CD4-positive, alpha-beta T cell treated with Interleukin-21 for 1 hour (primary cell): ENCODE data around the gene MLPH.
"Not testable (repeated sequence)": the region's sequence is repeated elsewhere in the genome, so short reads cannot be mapped to it uniquely, and the experiment has no call there.

Source experiments
- DNase-seq: peaks from one replicate; pipeline ENCODE4 v3.0.0-alpha.2; 2020

MLPH gene

GRCh38 chr2:237459226-237459625 is 27.8 kb upstream of the MLPH start:
- DNase-seq, result no peak

- no peak for DNase-seq
Observed at GRCh38 chr2:237459741-237460174, 27.3 kb upstream of the MLPH start.

GRCh38 chr2:237464757-237465391 is 22.2 kb upstream of the MLPH start:
- DNase-seq, result no peak

DNA sequence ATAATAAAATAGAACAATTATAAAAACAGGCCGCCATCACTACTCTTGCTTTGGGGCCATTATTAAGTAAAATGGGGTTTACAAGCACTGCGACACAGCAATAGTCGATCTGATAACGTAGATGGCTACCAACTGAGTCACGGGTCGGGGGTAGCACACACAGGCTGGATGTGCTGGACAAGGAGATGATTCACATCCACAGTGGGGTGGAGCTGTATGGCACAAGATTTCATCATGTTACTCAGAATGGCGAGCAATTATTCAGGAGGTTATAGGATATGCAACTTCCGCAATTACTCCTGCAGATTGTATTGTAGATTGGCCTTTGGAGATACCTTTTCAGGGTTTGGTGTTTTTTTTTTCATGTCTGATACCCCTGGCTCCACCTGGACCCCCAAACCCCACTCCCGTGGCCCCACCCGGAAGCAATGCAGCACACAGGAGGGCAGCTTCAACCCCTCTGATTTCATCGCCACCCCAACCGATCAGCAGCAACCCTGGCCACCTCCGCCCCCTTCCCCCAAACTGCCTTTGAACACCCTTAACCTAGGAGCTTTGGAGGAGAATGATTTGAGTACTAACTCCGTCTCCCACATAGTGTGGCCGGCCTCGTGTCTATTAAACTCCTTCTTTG is 21.4 kb upstream of the MLPH start:
- no peak for DNase-seq

- no peak for DNase-seq
Observed at GRCh38 chr2:237466211-237466610, 20.8 kb upstream of the MLPH start.

GRCh38 chr2:237467447-237468179 is 19.4 kb upstream of the MLPH start:
- no peak for DNase-seq

- not testable (repeated sequence) for DNase-seq
Observed at GRCh38 chr2:237469410-237469809, 17.6 kb upstream of the MLPH start.

GRCh38 chr2:237469849-237470248 is 17.2 kb upstream of the MLPH start:
- no peak for DNase-seq

GRCh38 chr2:237470914-237471313 is 16.1 kb upstream of the MLPH start:
- DNase-seq, result no peak

- peak; percentile 39 for DNase-seq
Observed at GRCh38 chr2:237471438-237472186, 15.4 kb upstream of the MLPH start.

GRCh38 chr2:237472187-237472712 is 14.8 kb upstream of the MLPH start:
- no peak for DNase-seq

DNA sequence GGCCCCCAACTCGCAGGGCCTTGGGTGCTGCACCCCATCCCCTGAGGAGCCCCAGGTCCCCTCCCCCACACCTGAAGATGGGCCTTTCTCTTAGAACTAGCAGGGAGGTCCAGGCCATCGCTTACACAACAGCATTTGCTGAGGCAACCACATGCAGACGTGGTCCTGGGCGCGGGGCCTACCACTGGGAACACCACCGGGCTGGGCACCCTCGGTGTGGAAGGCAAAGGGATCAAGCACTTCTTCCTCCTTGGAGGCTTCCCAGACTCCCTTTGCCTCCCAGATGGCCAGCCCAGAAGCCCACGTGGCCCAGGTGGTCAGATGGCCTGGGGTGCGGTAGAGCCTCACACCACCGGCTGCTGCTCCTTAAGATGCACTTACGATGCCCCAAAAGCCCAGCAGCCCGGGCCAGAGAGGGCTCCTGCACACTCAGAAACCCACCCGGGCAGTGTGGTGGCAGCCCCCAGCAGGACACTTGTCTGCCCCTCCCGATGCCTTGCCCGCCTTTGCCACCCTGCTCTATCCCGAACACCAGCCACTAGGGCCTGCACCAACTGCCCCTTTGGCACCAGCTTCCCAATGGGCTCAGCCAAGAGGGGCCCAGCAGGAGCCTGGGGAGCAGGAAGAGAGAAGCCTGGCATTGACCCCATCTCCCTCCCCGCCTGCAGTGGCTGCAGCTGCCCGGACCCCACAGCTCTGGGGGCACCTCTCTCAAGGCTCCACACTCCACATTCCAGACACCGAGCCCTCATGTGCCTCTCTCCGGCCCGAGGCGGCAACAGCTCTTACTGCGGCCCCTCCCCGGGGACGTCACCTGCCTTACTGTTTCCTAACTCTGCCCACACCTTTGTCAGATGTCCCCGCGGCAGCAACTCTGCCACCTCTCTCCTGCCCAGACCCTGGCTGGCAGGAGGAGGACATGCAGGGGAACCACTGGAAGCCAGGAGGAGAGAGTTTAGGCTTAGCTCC is 13.9 kb upstream of the MLPH start:
- DNase-seq, result no peak

GRCh38 chr2:237473878-237474441 is 13.1 kb upstream of the MLPH start:
- DNase-seq, result no peak

DNA sequence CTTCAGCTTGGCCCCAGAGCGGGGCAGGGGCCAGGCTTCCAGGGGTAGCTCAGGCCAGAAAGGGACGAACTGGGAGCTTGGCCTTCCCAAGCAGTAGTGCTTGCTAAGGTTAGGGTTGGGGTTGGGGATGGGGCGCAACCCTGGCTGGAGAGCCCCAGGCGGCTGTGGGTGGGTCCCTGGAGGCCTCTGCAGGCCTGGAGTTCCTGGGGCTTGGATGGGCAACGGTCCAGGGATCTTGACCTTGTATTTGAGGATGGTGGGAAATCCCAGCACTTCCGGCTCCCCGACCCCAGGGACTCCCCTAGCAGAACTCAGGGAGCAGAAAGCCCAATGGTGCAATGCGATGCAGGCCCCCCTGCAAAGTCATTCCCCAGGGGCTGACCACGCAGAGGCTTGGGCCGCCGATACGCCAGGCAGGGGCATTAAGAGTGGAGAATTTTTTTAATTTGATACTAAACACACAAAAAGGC is 12.6 kb upstream of the MLPH start:
- no peak for DNase-seq

DNA sequence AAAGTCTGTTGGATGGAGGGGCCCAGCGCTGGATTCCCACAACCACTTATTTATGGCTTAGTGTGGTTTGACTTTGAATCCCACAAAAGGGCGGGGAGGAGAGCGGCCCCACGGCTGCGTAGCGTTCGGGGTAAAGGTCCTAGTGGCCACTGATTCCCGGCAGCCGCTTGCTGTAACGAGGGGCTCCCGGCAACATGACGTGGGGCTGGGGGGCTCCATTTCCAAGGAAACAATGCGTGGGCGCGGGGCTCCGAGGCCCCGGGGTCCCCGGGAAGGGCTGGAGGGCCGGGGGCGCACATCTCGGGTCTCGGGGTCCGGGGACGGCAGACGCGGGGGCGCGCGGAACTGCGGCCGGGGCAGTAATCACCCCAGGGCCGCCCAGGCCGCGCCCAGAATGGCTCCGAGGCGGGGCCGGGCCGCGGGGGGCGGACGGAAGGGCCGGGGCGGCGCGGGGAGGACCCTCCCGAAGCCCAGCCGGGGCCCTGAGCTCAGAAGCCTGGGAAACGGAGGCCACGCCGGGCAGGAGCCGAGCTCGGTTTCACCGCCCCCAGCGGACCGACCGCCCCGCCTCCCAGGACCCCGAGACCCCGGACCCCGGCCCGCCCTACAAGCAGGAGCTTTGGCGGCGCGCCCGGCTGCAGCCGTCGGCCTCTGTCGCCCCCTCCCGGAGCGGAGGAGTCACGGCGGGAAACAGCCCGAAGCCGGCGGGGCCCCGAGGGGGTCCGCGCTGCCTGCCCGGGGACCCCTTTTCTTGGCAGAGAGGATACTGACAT is 11.9 kb upstream of the MLPH start:
- DNase-seq, result peak; percentile 76

DNA sequence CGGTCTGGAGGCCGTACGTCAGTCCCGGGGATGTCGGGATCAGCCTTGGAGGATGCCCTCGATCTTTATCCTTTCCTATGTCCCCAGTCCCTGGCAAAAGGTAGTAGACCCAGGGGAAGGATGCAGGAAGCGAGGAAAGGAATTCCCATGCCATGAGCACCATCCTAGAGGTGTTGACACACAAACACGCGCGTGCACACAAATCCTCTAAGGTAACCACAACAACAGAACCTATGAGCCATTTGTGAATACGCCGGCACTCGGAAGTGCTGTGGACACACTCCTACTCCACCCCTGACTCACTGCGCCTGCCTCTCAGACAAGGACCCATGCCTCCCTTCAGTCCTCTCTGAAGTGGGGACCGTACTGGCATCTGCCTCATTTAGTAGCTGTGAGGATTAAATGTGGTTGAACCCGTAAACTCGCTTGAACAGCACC is 11.3 kb upstream of the MLPH start:
- DNase-seq, result peak; percentile 18

GRCh38 chr2:237478095-237478494 is 9.0 kb upstream of the MLPH start:
- DNase-seq, result no peak

GRCh38 chr2:237478979-237479378 is 8.1 kb upstream of the MLPH start:
- DNase-seq, result no peak

- DNase-seq, result no peak
Observed at GRCh38 chr2:237479747-237480146, 7.3 kb upstream of the MLPH start.

DNA sequence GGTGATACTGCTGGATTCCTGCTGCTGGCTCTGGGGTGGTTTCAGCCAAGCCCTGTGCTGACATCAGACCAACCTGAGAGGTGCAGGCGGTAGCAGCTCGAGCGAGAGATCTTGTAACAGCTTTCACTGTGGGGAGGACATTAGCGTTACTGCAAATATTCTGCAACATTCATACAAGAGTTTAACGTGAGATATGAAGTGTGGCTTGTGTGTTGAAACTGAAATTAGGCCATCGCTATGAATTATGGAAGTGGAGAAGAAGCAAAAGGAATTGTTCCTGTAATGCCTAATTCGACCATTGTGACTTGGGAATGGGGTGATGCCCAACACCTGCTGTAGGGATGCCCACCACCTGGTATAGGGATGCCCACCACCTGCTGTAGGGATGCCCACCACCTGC is 6.5 kb upstream of the MLPH start:
- DNase-seq, result no peak
